GM18858 (cell line): ENCODE measurements around the gene S100PBP.

ENCODE experiments used
- ATAC-seq: cut with Tn5 transposase; IDR thresholded peaks from one replicate; pipeline ENCODE4 v1.9.1; 2021; ENCODE audit not compliant: unreplicated experiment

The S100PBP gene

DNA sequence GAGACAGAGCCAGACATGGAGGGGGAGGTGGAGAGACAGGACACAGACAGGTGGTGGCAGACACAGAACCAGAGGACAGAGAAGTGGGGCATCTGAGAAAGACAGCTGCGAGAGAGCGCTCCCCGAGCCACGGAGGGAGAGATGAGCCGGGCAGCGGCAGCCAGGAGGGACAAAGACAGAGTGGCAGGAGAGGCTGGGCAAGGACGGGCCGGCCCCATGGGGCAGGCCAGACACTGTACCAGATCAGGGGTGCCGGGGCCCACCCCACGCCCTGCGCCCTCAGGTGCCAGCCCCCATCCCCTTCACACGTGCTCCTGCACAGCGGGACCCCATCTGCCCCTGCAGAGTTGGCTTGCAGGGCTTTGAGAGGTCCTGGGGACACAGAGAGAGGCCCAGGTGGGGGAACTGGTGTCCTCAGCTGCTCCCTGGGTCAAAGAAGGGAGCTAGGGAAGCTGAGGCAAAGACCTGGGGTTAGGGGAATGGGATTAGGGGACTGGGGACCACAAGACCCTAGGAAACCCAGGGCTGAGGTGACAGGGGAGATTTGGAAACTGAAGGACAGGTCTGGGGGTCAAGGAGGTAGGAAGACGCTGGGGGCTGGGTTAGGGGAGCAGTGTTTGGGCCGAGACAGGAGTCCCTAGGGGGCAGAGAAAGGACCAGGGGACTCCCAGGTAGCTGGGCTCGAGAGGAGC, 52.6 kb downstream of the S100PBP start:
- no peak for ATAC-seq

- no peak for ATAC-seq
Measured at GRCh38 chr1:32870615-32871363, 53.3 kb downstream of the S100PBP start, which contains the start of gene FNDC5. TSS of gene FNDC5 (minus strand) at chr1:32870912.

GRCh38 chr1:32871364-32872191, 54.1 kb downstream of the S100PBP start:
- ATAC-seq: no peak

DNA sequence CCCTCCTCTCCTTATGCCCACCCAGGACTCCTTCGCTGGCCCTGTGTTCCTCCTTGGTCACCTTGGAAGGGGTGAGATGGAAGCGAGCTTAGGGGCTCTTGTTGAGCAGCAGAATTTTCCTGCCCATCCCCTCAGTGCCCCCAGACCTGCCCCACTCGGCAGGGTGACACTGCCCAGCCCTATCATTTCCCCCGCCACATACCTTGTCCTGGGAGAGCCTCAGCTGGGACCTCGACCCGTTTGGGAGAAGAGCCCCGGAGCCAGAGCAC, 54.7 kb downstream of the S100PBP start:
- ATAC-seq: no peak

DNA sequence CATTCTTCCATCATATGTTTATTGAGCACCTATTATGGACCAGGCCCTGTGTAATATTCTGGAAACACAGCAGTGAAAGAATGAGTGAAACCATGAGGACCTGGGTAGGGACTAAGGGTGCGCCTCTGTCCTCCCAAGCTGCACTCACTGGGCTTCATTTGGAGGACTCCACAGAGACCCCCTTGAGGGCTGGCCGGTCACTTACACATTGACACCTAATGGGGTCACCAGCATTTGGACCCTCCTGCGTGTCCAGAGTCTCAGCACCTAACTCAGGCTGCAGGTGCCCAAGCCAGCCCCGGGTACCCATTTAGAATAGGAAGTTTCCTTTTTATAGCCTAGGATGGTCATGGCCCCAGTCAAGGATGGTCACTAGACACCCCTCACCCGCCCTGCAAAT, 56.0 kb downstream of the S100PBP start:
- ATAC-seq: no peak

DNA sequence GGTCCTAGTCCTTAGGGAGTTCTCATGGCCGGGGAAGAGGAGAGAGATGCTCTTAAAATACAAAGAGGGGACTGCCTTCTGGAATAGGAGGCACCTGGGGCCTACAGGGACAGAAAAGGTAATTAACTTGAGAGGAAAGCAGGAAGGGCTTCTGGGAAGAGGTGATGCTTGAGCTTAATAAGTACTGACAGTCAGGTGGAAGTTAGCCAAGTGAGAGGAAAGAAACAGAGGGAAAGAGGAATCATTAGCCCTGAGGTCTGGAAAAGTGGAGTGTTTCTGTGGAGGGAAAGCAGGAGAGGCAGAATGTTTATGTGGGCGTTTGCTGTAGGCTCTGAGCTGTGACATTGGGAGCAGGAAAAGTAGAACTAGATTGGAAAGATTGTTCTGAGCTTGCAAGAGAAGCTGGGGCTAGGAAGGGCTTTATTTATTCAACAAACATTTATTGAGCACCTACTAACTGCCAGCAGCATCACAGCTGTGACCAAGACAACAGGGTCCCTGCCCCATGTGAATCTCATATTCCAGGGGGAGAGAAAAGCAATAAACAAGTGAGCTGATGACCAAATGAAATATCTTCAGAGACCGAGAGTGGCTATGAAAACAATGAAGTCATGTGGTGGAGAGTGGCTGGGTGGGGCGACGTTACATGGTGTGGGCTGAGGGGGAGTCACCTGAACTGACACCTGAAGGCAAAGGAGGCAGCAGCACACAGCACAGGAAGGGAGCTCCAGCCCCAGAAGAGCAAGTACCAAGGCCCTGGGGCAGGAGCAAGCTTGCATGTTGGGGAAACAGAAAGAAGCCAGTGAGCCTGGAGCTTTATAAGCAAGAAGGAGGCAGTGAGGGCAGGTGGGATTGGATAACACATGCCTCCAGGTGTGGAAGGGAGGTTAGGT, 57.7 kb downstream of the S100PBP start:
- ATAC-seq: no peak

DNA sequence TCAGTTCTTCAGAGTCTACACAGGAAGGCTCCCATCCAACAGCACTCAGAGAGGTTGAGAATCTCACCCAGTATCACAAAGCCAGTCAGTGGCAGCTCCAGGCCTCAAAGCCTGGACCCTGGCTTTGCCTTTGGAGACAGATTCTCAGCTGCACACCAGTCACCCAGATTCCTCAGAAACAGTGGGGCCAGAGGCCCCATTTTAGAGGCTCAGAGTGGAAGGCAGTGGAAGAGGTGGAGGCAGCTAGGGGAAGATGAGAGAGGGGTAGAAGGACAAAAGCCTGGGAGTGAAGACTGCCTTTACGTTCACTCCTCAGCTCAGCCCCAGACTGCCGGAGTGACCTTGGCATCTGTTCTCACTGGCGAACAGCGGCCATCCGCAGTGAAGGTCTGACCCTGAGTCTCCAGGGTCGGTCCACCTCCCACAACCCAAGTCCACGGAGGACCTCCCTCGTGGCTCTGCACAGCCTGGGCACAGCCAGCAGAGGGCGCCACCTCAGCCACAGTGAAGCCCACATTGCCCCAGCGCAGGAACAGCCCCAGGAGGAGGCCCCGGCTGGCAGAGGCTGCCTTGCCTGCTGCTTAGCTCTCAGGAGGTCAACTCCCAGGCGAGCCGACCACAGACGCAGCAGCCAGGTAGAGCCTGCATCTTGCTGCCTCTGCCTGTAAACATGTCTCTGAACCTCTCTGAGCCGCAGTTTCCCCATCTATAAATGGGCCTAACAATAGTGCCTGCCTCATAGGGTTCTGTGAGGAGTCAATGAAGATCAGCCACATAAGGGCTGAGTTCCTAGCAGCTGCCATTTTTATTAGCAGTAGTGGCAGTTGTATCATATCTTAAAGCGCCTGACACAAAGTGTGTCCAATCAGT, 59.1 kb downstream of the S100PBP start:
- no peak for ATAC-seq

DNA sequence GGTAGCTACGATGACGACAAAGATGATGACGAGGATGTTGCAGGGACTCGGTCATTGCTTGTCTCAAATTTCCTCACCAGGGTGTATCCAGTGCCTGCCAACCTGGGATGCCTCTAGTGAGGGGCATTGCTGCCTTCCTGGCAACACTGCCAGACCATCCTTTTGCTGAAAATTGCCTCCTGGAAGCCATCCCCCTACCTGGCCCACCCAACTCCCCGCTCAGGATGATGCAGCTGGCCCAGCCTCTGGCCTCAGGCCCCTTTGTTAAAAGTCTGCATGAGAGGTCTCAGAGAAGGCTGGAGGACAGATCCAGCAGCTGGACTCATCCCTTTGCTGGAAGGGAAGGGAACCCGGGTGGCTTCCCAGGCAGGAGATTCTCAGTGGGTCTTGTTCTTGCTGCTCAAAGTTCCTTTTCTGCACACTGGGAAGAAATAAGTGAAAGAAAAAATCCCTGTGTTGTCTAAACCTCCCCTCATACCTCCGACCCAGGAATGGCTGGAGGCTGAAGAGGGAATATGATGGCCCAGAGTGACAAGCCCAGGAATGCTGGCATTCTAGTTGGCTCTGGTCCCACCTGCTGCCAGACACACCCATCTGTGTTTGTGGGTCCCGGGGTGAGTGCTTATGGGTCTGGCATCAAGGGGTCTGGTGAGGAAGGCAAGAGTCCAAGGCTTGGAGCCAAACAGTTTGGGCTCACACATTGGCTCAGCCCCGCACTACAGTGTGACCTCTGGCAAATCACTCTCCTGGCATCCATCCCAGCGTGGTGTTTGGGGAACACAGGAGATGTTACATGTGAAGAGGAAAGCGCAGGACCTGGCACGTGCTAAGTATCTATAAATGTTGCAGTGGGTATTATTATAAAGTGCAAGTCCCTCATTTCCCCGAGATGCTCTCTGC, 60.0 kb downstream of the S100PBP start:
- ATAC-seq: no peak

- no peak for ATAC-seq
Measured at GRCh38 chr1:32878183-32878582, 60.7 kb downstream of the S100PBP start.

GRCh38 chr1:32878637-32879041, 61.2 kb downstream of the S100PBP start:
- no peak for ATAC-seq

GRCh38 chr1:32881291-32881690, 63.8 kb downstream of the S100PBP start:
- no peak for ATAC-seq

DNA sequence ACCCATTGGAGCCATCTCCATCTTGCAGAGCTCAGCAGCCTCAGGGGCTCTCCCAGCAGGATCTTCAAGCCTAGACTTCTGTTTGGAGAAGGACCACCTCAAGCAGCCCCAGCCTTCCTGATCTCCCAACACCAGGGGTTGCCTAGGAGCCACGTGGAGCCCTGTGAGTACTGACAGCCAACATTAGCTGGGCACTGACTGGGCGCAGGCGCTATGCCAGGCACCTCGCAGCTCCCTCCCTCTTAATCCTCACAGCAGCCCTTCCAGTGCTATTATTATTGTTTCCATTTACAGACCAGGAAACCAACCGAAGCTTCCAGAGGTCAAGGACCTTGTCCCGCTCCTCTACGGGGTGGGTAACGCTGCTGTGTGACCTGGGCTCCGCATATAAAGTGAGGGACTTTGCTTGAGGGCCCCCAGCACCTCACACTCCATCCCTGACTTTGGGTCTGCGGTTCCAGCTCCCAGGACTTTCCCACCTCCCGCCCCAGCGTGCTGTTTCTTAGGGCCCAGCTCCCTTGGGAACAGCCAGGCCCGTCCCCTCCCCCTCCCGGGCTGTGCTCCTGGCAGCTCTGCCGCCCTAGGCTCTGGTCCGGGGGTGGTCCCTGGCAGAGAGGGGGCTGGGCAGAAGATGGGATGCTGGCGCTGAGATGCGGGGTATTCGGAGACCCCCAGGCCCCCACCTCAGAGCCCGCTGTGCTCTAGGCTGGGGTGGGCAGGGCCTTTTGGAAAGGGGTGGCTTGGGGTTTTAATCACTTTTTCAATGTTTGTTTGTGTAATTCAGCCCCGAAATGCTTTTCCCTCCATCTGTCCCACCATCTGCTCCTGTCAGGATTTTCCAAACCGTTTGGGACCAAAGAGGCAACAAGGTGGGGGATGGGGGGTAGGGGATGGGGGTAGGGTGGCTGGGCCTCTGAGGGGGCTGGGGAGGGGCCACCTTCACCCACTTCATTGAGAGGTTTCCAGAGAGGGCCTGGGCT, 64.7 kb downstream of the S100PBP start:
- ATAC-seq: no peak

- no peak for ATAC-seq
Measured at GRCh38 chr1:32883338-32884031, 66.0 kb downstream of the S100PBP start.

DNA sequence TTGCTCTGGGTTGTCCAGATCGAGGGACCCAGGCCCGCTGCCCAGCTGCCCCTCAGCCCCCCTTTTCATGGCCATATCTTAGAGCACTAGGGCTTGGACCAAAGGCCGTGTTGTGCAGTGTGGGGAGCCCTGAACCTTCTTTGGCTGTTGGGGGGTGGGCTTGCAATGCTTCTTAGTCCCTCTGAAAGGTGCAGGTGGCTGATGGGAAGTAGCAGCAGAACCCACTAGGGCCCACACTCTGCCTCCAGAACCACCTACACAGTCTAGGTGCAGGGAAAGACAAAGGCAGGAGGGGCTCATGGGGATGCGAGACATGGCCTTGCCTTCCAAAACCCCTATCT, 66.5 kb downstream of the S100PBP start:
- no peak for ATAC-seq

DNA sequence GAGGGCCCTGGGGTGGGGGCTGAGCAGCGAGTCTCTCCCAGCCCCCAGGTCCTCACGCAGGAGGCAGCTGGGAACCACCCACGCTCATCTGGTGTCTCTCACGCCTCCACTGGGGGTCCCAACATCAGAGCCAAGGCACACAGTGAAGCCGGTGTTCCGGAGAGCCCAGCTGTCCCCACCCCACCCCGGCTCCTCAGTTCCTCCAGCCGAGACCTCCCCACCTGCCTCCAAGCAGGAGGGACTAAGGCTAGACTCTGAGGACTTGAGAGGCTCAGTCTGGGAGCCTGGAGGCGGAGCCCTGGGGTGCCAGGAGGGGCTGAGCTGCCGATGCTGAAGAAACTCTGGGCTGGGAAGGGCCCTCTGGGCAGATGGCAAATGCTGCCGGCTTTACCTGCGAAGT, 67.3 kb downstream of the S100PBP start:
- no peak for ATAC-seq

GRCh38 chr1:32885676-32886003, 68.2 kb downstream of the S100PBP start:
- no peak for ATAC-seq

- no peak for ATAC-seq
Measured at GRCh38 chr1:32886004-32886827, 68.8 kb downstream of the S100PBP start, which contains the start of gene HPCA. TSS of gene HPCA (plus strand) at chr1:32886491. CDS start at chr1:32888899, 2,408 bp downstream.
